Parathyroid adenoma (tissue), 2 donors: ENCODE data around the gene IL32.

Source experiments
- H2AFZ ChIP-seq: fragments of 300-600 bp; sonication (generic); one replicate; pipeline ENCODE4 v1.7.0; 2017; ENCODE audit warnings: antibody characterized with exemption, mild to moderate bottlenecking
- H3K27ac ChIP-seq: fragments of 300-600 bp; sonication (generic); one replicate; pipeline ENCODE4 v1.7.0; 2017
- H3K27me3 ChIP-seq: fragments of 300-600 bp; sonication (generic); one replicate; pipeline ENCODE4 v1.7.0; 2017; ENCODE audit warnings: low read length; ENCODE audit not compliant: control insufficient read depth, insufficient read depth
- H3K36me3 ChIP-seq: fragments of 300-600 bp; sonication (generic); one replicate; pipeline ENCODE4 v1.7.0; 2017; ENCODE audit warnings: low read length; ENCODE audit not compliant: control insufficient read depth, insufficient read depth
- H3K4me1 ChIP-seq: fragments of 300-600 bp; sonication (generic); one replicate; pipeline ENCODE4 v1.7.0; 2017; ENCODE audit warnings: control low read depth
- H3K4me2 ChIP-seq: fragments of 300-600 bp; sonication (generic); one replicate; pipeline ENCODE4 v1.7.0; 2017; ENCODE audit warnings: low read length
- H3K4me3 ChIP-seq: fragments of 300-600 bp; sonication (generic); one replicate; pipeline ENCODE4 v1.7.0; 2017; ENCODE audit warnings: low read depth, low read length
- H3K79me2 ChIP-seq: fragments of 300-600 bp; sonication (generic); one replicate; pipeline ENCODE4 v1.7.0; 2017; ENCODE audit warnings: control low read depth
- H3K9ac ChIP-seq: fragments of 300-600 bp; sonication (generic); one replicate; pipeline ENCODE4 v1.7.0; 2017; ENCODE audit warnings: mild to moderate bottlenecking
- H3K9me3 ChIP-seq: fragments of 300-600 bp; sonication (generic); one replicate; pipeline ENCODE4 v1.7.0; 2017; ENCODE audit warnings: low read length; ENCODE audit not compliant: control insufficient read depth
- CTCF ChIP-seq: fragments of 300-600 bp; sonication (generic); IDR thresholded peaks from one replicate; pipeline ENCODE4 v1.7.0; 2017; ENCODE audit warnings: antibody characterized with exemption, mild to moderate bottlenecking
- donor health status: primary hyperparathyroidism.

The IL32 gene

GRCh38 chr16:3087243-3088235, 22.1 kb downstream of the IL32 start:
- no peak overlapping the region for H2AFZ ChIP-seq
- H3K27me3 ChIP-seq: no peaks in the 10 kb centered on the region
- H3K36me3 ChIP-seq: no peaks in the 10 kb centered on the region
- H3K4me3 ChIP-seq: no peak overlapping the region
- H3K9ac ChIP-seq: no peak overlapping the region
- no peaks in the 10 kb centered on the region for H3K4me1 ChIP-seq
- H3K27ac ChIP-seq: no peak overlapping the region
- peak; percentile 10 for TF ChIP-seq CTCF
- H3K4me2 ChIP-seq: peak overlapping the region; percentile 12
- H3K79me2 ChIP-seq: no peaks in the 10 kb centered on the region
- no peaks in the 10 kb centered on the region for H3K9me3 ChIP-seq

- no peak overlapping the region for H3K9ac ChIP-seq
- no peak overlapping the region for H3K27ac ChIP-seq
- H3K4me1 ChIP-seq: no peaks in the 10 kb centered on the region
- no peak for TF ChIP-seq CTCF
- H3K4me3 ChIP-seq: no peak overlapping the region
- no peak overlapping the region for H2AFZ ChIP-seq
- H3K9me3 ChIP-seq: no peaks in the 10 kb centered on the region
- H3K27me3 ChIP-seq: no peaks in the 10 kb centered on the region
- H3K36me3 ChIP-seq: no peaks in the 10 kb centered on the region
- H3K4me2 ChIP-seq: no peak overlapping the region
- H3K79me2 ChIP-seq: no peaks in the 10 kb centered on the region
Observed at GRCh38 chr16:3088450-3088849, 23.0 kb downstream of the IL32 start.

- H3K27ac ChIP-seq: no peak overlapping the region
Observed at GRCh38 chr16:3088925-3089716, 23.7 kb downstream of the IL32 start.

GRCh38 chr16:3089717-3090592, 24.5 kb downstream of the IL32 start:
- H3K27ac ChIP-seq: no peak overlapping the region
- H3K79me2 ChIP-seq: no peaks in the 10 kb centered on the region
- H2AFZ ChIP-seq: no peak overlapping the region
- H3K9me3 ChIP-seq: no peaks in the 10 kb centered on the region
- H3K36me3 ChIP-seq: no peaks in the 10 kb centered on the region
- no peak overlapping the region for H3K4me3 ChIP-seq
- no peak overlapping the region for H3K9ac ChIP-seq
- no peaks in the 10 kb centered on the region for H3K27me3 ChIP-seq
- no peak for TF ChIP-seq CTCF
- no peaks in the 10 kb centered on the region for H3K4me1 ChIP-seq
- no peak overlapping the region for H3K4me2 ChIP-seq

More at GRCh38 chr16:3088925-3089716, 23.7 kb downstream of the IL32 start:
- Histone ChIP-seq H3K4me3 (no peak overlapping the region), H3K27me3 (no peaks in the 10 kb centered on the region), H3K36me3 (no peaks in the 10 kb centered on the region), H3K4me1 (no peaks in the 10 kb centered on the region), H3K9ac (no peak overlapping the region), H3K79me2 (no peaks in the 10 kb centered on the region), H2AFZ (no peak overlapping the region), H3K9me3 (no peaks in the 10 kb centered on the region), H3K4me2 (no peak overlapping the region)
- TF ChIP-seq CTCF: no peak
